ENCODE data around the gene MICAL3.

DNA sequence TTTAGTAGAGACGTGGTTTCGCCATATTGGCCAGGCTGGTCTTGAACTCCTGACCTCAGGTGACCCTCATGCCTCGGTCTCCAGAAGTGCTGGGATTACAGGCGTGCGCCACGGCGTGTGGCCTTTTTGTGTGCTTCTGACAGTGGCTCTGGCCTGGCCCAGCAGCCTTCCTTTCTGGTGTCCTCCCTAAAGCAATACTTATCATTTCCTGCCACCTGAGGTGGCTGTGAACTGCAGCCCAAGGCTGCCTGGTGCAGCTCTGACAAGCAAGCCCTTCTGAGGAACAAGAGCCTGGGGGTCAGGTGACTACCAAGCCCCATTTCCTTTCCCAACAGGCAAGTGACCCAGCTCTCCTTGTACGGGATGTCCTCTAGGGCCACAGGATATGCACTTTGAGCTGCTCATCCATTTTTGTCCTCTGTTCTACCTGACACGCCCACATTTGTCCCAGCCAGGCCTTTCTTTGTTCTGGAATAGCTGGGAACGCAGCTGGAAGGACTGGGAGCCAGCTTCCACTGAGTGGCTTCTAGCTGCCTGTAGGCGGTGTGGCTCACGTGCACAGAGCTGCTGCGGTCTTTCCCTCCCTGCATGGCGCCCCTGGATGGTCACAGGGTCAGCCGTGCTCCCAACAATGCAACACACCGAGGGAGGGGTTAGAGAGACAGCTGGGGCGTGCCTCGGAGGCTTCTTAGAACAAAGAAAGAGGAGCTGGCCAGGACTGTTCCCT lies 237.8 kb downstream of the MICAL3 start:
- TF ChIP-seq, protein P1, sequence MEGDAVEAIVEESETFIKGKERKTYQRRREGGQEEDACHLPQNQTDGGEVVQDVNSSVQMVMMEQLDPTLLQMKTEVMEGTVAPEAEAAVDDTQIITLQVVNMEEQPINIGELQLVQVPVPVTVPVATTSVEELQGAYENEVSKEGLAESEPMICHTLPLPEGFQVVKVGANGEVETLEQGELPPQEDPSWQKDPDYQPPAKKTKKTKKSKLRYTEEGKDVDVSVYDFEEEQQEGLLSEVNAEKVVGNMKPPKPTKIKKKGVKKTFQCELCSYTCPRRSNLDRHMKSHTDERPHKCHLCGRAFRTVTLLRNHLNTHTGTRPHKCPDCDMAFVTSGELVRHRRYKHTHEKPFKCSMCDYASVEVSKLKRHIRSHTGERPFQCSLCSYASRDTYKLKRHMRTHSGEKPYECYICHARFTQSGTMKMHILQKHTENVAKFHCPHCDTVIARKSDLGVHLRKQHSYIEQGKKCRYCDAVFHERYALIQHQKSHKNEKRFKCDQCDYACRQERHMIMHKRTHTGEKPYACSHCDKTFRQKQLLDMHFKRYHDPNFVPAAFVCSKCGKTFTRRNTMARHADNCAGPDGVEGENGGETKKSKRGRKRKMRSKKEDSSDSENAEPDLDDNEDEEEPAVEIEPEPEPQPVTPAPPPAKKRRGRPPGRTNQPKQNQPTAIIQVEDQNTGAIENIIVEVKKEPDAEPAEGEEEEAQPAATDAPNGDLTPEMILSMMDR (IDR thresholded peaks at IDR 0.05) = no peak
- no peak for TF ChIP-seq TAF1 (IDR thresholded peaks at IDR 0.05; ENCODE audit: borderline replicate concordance, low read depth, low read length)
- no peak for TF ChIP-seq EZH2phosphoT487 (IDR thresholded peaks at IDR 0.05; ENCODE audit: borderline replicate concordance, low read depth)
- TF ChIP-seq CHD2 (IDR thresholded peaks at IDR 0.05; ENCODE audit: low read length, partially characterized antibody) = no peak
- no peak for TF ChIP-seq POLR2AphosphoS5 (IDR thresholded peaks at IDR 0.05; ENCODE audit: low read depth, low read length)
- TF ChIP-seq, protein P2, sequence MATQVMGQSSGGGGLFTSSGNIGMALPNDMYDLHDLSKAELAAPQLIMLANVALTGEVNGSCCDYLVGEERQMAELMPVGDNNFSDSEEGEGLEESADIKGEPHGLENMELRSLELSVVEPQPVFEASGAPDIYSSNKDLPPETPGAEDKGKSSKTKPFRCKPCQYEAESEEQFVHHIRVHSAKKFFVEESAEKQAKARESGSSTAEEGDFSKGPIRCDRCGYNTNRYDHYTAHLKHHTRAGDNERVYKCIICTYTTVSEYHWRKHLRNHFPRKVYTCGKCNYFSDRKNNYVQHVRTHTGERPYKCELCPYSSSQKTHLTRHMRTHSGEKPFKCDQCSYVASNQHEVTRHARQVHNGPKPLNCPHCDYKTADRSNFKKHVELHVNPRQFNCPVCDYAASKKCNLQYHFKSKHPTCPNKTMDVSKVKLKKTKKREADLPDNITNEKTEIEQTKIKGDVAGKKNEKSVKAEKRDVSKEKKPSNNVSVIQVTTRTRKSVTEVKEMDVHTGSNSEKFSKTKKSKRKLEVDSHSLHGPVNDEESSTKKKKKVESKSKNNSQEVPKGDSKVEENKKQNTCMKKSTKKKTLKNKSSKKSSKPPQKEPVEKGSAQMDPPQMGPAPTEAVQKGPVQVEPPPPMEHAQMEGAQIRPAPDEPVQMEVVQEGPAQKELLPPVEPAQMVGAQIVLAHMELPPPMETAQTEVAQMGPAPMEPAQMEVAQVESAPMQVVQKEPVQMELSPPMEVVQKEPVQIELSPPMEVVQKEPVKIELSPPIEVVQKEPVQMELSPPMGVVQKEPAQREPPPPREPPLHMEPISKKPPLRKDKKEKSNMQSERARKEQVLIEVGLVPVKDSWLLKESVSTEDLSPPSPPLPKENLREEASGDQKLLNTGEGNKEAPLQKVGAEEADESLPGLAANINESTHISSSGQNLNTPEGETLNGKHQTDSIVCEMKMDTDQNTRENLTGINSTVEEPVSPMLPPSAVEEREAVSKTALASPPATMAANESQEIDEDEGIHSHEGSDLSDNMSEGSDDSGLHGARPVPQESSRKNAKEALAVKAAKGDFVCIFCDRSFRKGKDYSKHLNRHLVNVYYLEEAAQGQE (IDR thresholded peaks at IDR 0.05; ENCODE audit: low read depth, low read length) = no peak
- no peak for TF ChIP-seq RAD21 (IDR thresholded peaks at IDR 0.05; ENCODE audit: low read length)
- no peak for TF ChIP-seq EP300 (IDR thresholded peaks at IDR 0.05; ENCODE audit: borderline replicate concordance in 1 of 2, low read depth in 1 of 2, low read length in 1 of 2)
- TF ChIP-seq, protein P3, sequence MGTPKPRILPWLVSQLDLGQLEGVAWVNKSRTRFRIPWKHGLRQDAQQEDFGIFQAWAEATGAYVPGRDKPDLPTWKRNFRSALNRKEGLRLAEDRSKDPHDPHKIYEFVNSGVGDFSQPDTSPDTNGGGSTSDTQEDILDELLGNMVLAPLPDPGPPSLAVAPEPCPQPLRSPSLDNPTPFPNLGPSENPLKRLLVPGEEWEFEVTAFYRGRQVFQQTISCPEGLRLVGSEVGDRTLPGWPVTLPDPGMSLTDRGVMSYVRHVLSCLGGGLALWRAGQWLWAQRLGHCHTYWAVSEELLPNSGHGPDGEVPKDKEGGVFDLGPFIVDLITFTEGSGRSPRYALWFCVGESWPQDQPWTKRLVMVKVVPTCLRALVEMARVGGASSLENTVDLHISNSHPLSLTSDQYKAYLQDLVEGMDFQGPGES (IDR thresholded peaks at IDR 0.05; ENCODE audit: low read depth, low read length) = no peak
